ENCODE results near the gene SMIM24.

DNA sequence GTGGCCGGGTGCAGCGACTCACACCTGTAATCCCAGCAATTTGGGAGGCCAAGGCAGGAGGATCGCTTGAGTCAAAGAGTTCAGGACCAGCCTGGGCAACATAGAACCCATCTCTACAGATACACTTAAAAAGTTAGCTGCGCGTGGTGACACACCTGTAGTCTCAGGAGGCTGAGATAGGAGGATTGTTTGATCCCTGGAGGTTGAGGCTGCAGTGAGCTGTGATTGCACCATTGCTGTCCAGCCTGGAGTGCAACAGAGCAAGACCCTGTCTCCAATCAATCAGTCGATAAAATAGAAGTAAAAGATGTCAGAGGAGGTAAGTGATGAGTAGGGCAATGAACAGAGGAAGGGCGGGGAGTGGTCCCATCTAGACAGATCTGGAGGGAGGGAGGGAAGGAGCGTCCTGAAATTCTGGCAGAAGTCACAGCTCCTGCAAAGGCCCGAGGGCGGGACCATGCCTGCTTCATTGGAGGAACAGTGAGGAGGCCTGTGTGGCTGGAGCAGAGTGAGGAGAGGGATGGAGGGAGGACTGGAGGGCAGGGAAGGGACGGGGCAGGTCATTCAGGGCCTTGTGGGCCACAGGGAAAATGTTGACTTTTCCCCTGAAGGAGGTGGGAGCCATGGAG lies 9.7 kb downstream of the SMIM24 start:
- TF ChIP-seq, protein P1, sequence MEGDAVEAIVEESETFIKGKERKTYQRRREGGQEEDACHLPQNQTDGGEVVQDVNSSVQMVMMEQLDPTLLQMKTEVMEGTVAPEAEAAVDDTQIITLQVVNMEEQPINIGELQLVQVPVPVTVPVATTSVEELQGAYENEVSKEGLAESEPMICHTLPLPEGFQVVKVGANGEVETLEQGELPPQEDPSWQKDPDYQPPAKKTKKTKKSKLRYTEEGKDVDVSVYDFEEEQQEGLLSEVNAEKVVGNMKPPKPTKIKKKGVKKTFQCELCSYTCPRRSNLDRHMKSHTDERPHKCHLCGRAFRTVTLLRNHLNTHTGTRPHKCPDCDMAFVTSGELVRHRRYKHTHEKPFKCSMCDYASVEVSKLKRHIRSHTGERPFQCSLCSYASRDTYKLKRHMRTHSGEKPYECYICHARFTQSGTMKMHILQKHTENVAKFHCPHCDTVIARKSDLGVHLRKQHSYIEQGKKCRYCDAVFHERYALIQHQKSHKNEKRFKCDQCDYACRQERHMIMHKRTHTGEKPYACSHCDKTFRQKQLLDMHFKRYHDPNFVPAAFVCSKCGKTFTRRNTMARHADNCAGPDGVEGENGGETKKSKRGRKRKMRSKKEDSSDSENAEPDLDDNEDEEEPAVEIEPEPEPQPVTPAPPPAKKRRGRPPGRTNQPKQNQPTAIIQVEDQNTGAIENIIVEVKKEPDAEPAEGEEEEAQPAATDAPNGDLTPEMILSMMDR (IDR thresholded peaks at IDR 0.05): no peak
- TF ChIP-seq POLR2A (IDR thresholded peaks at IDR 0.05) (no peak), POLR2AphosphoS5 (IDR thresholded peaks at IDR 0.05) (no peak), EP300 (IDR thresholded peaks at IDR 0.05) (no peak)
